GM18909 (cell line): Measurements from ENCODE around the gene FBXL15.

Source experiments
- ATAC-seq: cut with Tn5 transposase; IDR thresholded peaks from one replicate; pipeline ENCODE4 v1.9.1; 2021; ENCODE audit warnings: mild to moderate bottlenecking; ENCODE audit not compliant: unreplicated experiment, poor library complexity

FBXL15 gene, protein sequence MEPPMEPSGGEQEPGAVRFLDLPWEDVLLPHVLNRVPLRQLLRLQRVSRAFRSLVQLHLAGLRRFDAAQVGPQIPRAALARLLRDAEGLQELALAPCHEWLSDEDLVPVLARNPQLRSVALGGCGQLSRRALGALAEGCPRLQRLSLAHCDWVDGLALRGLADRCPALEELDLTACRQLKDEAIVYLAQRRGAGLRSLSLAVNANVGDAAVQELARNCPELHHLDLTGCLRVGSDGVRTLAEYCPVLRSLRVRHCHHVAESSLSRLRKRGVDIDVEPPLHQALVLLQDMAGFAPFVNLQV

DNA sequence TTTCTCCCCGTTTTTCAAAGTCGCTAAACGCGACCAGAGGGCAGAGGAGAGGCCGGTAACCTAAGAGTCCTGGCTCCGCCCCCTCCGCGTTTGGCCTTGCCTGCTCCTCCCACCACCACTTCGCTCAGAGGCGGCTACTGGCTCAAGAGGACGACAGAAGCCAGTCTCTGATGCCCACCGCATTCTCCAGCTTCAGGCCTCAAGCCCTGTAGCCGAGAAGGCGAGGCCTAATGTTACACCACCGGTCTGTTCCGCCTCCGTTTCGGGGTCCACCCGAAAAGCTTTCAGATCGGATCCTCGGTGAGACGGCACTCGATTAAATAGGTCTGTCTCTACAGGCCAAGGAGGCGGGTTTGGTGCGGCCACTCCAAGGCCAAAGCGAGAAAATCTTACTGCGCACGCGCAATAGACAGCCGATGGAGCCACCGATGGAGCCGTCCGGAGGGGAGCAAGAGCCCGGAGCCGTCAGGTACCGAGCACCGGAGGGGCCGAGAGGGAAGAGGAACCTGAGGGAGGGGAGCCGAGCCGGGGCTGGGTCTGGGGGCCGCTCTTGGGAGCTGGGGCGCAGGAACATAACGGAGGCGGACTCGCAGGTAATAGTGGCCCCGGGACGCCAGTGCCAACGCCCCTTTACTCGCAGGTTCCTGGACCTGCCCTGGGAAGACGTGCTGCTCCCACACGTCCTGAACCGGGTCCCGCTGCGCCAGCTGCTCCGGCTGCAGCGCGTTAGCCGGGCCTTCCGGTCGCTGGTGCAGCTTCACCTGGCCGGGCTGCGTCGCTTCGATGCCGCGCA, at the start of gene FBXL15:
TSS of gene FBXL15 (plus strand) at position 123 of the 793 bp plus-strand sequence. CDS start at position 417, 294 bp downstream.
- peak; percentile 71 for ATAC-seq

DNA sequence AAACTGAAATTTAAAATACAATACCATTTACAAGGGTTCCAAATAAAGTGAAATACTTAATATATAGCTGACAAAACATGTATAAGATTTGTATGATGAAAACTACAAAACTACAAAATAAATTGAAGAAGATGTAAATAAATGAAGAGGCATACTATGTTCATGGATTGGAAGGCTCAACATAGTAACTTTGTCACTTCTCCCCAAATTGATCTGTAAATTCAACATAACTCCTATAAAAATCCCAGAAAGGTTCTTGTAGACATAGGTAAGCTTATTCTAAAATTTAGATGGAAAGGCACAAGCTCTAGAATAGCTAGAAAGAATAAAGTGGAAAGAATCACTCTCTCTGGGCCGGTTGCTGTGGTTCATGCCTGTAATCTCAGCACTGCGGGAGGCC, 49.3 kb upstream of the FBXL15 start:
- no peak for ATAC-seq

DNA sequence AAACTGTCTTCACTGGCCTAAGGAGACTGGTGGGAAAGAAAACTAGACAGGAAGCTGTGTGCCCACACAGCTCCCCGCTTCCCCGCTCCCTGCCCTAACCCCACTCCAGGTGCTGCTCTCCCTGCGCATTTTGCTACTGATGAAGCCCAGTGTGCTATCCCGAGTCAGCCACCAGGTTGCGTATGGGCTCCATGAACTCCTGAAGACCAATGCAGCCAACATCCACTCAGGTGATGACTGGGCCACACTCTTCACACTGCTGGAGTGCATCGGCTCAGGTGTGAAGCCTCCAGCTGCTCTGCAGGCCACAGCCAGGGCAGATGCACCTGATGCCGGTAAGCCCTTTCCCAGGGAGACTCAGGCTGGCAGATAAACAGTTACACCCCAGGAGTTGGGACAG, 45.4 kb upstream of the FBXL15 start:
- ATAC-seq: no peak

DNA sequence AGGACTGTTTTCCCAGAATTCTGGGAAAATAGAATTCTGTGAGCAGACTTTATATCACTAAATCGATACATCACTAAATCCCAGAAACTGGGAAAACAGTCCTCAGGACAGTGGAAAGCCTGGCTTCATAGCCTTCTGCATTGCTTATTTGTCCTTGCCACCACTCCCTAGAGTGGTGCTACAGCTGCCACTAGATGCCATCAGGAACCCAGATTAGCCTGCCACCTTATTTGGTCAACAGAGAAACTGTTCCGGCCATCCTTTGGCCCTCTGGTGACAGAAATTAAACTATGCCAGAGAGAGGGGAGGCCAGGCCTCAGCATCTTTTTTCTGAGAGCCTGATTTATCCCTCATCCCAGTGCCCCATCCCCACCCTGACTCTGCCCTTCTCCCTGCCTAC, 44.8 kb upstream of the FBXL15 start:
- ATAC-seq: no peak

DNA sequence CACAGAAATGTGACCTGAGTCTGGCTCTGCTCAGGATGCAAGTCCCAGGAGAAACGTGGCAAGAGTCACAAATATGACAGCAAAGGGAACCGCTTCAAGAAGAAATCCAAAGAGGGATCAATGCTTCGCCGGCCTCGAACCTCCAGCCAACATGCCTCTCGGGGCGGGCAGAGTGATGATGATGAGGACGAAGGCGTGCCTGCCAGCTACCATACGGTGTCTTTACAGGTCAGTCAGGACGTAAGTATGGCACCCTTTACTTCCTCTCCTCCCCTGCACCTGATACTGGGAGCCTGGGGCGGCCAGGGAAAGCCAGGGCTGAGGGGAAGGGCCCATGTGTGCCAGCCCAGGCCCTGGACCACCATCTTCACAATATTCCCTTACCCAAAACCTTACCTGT, 43.7 kb upstream of the FBXL15 start:
- ATAC-seq: no peak

DNA sequence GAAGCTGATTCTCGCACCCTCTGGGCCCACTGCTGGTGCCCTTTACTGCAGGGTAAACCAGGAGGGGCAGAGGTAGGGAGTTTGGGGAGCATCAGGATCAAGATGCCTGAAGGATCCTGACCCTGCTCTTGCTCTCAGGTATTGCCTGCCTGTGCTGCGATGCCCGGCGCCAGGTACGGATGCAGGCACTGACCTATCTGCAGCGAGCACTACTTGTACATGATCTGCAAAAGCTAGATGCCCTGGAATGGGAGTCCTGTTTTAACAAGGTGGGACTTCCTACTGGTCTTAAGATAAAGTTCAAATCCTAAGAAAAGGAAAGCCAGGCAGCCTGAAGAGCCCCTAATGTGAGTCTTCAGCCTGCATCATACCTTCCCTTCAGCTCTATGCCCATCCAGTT, 41.3 kb upstream of the FBXL15 start:
- no peak for ATAC-seq

DNA sequence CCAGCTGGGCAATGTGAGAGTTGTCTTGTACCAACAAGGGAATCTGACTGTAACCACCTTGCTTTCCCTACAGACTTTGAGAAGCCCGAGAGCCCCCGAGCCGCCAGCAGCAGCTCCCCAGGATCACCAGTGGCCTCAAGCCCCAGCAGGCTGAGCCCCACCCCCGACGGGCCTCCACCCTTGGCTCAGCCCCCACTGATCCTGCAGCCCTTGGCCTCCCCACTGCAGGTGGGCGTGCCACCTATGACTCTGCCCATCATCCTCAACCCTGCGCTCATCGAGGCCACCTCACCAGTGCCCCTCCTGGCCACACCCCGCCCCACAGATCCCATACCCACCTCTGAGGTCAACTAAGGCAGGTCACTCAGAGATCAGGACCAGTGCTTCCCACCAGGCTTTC, 38.7 kb upstream of the FBXL15 start:
- ATAC-seq: no peak

DNA sequence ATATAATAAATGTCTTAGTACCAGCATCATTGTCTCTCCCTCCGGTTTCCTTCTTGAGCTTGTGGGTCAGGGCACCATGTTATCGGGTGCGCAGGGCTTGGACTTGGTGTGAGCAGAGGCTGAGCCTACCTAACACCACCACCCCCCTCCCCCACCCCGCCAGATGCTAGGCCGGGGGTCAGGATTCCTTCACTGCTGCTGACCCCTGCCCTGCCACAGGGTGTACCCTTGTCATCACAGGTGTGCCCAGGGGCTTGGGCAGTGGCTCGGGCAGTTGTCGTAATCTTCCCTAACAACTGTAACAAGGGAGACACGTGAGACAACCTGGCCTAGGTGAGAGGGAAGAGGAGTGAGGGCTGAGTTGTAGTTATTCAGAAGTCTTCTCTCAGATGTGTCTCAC, 37.8 kb upstream of the FBXL15 start:
- no peak for ATAC-seq

DNA sequence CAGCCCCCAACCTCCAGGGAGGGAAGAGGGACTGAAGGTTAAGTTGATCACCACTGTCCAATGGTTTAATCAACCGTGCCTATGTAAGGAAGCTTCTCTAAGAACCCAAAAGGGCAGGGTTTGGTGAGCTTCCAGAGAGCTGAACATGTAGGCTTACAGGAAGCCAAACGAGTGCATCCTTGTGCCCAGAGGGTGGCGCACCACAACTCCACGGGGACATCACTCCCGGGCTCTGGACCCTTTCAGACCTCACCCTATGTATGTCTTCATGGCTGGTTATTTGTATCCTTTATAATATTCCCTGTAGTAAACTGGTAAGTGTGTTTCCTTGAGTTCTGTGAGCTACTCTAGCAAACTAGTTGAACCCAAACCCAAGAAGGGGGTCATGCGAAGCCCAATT, 36.6 kb upstream of the FBXL15 start:
- no peak for ATAC-seq

DNA sequence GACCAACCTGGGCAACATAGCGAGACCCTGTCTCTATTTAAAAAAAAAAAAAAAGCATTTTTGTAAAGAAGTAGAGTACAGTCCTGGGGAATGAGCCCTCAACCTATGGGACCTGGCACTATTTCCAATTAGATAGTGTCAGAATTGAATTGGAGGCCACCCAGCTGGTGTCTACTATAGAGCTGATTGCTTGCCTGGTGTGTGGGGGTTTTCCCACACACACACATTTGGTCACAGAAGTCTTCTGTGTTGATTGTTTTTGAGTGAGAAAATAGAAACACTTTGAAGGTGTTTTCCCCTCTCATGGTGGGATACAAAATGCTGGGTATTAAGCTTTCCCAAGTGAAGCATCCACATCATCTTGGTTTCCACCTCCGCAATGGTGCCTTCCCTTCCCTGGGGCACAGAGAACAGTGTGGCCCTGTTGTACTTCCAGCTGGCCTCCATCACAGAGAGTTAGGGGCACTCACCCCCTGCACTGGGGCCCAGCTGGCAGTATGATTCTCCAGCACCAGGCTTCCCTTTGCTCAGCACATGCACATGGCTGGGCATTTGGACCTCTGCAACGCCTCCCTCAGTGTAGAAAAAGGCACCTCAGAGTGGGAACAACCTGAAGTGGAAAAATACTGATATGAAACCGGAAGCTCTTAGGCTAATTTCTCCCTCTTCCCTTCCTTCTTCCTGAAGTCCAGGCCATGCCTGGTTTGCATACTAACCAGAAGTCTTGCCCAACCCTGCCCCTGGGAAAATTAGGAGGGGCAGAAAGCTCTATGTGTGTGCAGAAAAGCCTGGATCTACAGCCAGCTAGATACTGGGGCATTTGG, 35.8 kb upstream of the FBXL15 start:
- ATAC-seq: no peak

DNA sequence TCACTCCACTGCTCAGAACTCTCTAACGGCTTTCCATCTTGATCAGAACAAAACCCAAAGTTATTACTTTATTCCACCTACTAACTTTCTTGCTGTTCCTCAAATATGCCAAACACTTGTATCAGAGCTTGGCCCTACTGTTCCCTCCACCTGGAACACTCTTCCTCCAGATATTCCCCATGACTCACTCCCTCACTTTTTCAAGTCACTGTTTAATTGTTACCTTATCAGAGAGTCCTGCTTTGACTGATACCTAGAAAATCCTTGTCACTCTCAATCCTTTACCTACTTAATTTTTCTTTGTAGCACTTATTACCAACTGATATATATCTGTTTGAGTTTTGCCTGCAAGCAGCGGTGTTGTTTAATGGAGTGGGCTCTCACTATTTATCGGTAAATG, 30.7 kb upstream of the FBXL15 start:
- no peak for ATAC-seq

DNA sequence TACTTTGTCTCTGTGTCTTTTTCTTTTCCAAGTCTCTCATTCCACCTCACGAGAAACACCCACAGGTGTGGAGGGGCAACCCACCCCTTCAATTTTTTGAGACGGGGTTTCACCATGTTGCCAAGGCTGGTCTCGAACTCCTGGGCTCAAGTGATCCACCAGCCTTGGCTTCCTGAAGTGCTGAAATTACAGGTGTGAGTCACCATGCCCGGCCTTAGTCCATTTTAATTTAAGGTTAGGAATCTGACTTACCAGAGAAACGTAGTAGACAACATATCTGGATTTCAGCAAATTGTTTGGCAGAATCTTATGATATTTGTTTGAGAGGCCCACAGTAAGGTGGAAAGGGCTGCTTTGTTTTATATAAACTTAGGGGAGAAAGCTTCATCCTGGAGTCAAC, 28.3 kb upstream of the FBXL15 start:
- ATAC-seq: no peak

DNA sequence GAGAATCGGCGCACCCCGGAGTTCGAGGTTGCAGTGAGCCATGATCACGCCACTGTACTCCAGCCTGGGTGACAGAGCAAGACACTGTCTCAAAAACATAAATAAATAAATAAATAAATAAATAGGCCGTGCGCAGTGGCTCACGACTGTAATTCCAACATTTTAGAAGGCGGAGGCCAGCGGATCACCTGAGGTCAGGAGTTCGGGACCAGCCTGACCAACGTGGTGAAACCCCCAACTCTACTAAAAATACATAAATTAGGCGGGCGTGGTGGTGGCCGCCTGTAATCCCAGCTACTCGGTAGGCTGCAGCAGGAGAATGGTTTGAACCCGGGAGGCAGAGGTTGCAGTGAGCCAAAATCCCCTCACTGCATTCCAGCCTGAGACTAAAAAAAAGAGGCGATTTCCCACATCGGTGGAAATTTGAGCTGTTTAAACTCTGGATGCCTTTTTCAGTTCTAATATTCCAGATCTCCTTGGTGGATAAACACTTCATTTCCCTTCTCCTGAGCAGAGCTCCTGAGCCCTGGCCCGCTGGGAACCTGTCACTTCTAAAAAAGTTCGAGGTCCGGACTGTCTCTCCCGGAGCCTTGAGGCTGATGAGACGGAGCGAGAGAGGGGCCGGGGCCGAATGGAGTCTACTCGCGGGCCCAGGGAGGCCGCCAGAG, 27.1 kb upstream of the FBXL15 start:
- ATAC-seq: no peak

DNA sequence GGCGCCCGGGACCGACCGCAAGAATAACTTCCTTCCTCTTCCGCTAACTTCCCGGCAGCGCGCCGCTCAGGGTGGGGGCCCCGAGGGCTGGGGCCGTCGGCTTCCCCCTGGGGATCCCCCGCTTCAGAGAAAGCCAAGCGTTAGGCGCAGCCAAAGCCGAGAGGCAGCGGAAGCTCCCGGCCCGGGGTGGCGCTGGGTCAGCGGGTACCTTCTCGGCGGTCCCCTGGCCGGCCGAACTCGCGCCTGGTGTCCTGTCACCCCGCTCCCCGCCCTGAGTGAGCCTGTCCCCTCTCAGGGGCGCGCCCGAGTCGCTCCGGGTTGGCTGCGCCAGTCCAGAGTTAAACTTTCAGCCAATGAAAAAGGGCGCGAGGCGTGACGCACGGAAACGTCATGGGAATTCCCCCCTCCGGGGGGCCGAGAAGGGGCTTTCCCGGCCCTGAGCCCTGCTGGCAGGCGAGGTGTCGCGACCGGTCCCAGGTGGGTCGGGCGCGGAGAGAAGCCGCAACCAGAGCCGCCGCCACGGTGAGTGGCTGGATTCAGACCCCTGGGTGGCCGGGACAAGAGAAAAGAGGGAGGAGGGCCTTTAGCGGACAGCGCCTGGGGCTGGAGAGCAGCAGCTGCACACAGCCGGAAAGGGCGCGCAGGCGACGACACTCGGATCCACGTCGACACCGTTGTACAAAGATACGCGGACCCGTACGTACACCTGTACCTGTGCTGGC, 26.4 kb upstream of the FBXL15 start:
- ATAC-seq: peak; percentile 83

DNA sequence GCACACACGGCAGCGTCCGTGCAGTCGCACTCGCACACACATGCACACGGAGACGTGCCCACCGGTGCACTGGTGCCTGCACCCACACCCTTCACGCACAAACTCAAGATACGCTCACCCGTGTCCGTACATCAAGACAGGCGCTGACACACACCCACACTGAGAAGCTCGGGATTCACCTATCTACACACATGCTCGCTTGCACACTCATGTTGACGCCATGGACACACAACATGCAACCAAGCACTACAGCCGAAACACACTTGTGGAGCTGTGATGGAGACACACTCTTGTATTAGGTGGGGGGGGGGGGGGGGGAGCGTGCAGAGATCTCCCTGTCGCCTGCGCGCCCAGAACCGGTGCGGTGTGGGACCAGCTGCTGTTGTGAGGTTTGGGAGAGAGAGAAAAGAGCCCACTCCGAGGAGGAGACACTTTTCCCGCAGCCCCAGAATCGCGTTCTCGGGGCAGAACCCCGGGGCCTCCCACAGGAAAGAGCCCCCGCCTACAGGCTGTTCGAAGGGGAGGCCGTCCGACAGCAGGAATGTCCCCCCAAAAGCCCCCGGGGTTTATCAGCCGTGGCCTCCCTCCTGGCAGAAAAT, 25.7 kb upstream of the FBXL15 start:
- no peak for ATAC-seq

DNA sequence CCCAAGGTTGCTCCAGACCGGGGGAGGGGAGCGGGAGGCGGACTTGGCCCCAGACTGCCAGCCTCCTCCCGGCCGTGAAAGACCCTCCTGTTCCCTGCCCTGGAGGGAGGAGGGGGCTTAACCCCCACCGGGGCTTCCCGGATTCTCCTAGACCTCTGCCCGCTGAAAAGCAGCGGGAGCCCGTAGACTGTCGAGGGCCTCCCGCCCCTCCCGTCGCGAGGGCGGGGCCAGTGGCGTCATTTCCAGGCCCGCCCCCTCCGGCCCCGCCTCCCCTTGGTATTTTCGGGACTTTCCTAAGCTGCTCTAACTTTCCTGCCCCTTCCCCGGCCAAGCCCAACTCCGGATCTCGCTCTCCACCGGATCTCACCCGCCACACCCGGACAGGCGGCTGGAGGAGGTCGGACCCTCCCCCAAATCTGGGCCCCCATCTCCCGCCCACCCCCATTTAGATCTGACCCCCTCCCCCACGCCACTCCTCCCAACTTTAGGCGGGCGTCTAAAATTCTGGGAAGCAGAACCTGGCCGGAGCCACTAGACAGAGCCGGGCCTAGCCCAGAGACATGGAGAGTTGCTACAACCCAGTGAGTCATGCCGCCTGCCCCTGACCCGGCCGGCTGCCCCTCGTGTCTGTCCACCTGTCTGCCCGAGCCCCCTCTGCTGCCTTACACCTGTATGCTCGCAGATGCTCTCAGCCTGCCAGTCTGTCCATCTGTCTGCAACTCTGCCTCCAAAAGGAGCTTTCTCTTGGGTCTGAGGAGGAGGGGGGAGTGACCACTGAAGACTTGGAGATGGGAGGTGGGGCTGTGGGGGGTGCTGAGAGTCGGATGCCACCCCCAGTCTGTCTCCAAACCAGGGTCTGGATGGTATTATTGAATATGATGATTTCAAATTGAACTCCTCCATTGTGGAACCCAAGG, 25.0 kb upstream of the FBXL15 start, which contains the start of gene NFKB2:
TSS of gene NFKB2 (plus strand) at position 306 of the 917 bp plus-strand sequence. CDS start at position 561, 255 bp downstream.
- ATAC-seq: peak; percentile 37

DNA sequence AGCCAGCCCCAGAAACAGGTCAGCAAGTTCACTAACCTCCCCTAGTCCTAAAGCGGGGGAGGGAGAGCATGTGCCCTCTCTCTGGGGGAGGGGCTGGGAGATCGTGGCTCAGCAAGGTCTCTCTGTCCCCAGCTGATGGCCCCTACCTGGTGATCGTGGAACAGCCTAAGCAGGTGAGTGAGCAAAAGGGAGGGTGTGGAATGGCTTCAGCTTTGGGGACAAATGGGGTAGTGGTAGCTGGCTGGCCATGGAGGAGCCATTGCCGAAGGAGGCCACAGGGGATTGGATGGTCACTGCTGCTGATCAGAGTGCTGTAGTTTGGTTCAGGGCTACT, 24.4 kb upstream of the FBXL15 start:
- ATAC-seq: no peak

DNA sequence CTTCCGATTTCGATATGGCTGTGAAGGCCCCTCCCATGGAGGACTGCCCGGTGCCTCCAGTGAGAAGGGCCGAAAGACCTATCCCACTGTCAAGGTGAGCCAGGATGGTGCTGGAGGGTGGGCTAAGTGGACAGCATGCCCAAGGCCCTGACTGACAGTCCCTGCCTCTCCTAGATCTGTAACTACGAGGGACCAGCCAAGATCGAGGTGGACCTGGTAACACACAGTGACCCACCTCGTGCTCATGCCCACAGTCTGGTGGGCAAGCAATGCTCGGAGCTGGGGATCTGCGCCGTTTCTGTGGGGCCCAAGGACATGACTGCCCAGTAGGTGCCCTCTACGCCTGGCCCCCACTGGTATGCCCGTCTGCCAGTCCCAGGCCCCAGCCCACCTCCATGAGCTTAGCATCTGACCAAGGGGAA, 23.9 kb upstream of the FBXL15 start:
- ATAC-seq: no peak
